CD14-positive monocyte (primary cell): ENCODE results near the gene MORN1. TPM values are rescaled to one million over a fixed set of nuclear protein-coding genes. Genes with fewer than 3 reads are reported as not detected.

Experiments used
- DNase-seq, 3 donors: peaks; one replicate each; pipeline ENCODE4 v3.0.0-alpha.2; 2011 to 2022
- H2AFZ ChIP-seq: 2 replicates; pipeline ENCODE4 v1.6.0; 2012; ENCODE audit warnings: mild to moderate bottlenecking, low read depth, low read length, inconsistent platforms; ENCODE audit not compliant: insufficient read depth, poor library complexity, severe bottlenecking
- H3K27ac ChIP-seq, 2 donors: 1 replicate in 1 of 2; 2 replicates in 1 of 2; pipeline ENCODE4 v1.5.1; 2012 to 2013; ENCODE audit warnings: low read length in 2 of 2, control low read depth in 1 of 2, inconsistent platforms in 1 of 2, low read depth in 1 of 2, mild to moderate bottlenecking in 1 of 2
- H3K27me3 ChIP-seq, 2 donors: one replicate each; pipeline versions ENCODE4 v1.6.0 to v1.6.1; 2011 to 2013; ENCODE audit warnings: low read length in 2 of 2; ENCODE audit not compliant: control insufficient read depth in 2 of 2, insufficient read depth in 2 of 2
- H3K36me3 ChIP-seq, 2 donors: replicated peaks in 1 of 2; 1 replicate in 1 of 2; 2 replicates in 1 of 2; pipeline versions ENCODE4 v1.5.1 to v1.6.1; 2012 to 2013; ENCODE audit warnings: low read length in 2 of 2, control low read depth in 1 of 2, inconsistent platforms in 1 of 2, mild to moderate bottlenecking in 1 of 2; ENCODE audit not compliant: insufficient read depth in 2 of 2, control insufficient read depth in 1 of 2
- H3K4me1 ChIP-seq, 2 donors: 1 replicate in 1 of 2; 2 replicates in 1 of 2; pipeline versions ENCODE4 v1.5.1 to v1.6.1; 2012 to 2013; ENCODE audit warnings: low read length in 2 of 2, control low read depth in 1 of 2, inconsistent platforms in 1 of 2, mild to moderate bottlenecking in 1 of 2, moderate library complexity in 1 of 2; ENCODE audit not compliant: insufficient read depth in 2 of 2, control insufficient read depth in 1 of 2
- H3K4me2 ChIP-seq: replicated peaks from 2 replicates; pipeline ENCODE3; 2012; ENCODE audit warnings: low read length, moderate library complexity, mild to moderate bottlenecking; ENCODE audit not compliant: poor library complexity, severe bottlenecking; ENCODE audit errors: extremely low read depth
- H3K4me3 ChIP-seq, 3 experiments: fragments of 200-600 bp in 1 of 3; sonication (generic) in 1 of 3; replicated peaks in 1 of 3; 1 replicate in 2 of 3; 2 replicates in 1 of 3; pipeline ENCODE4 v1.5.1; 2011 to 2013; ENCODE audit warnings: low read length in 3 of 3, mild to moderate bottlenecking in 3 of 3, control low read depth in 2 of 3, low read depth in 2 of 3, inconsistent platforms in 1 of 3, moderate library complexity in 1 of 3
- H3K79me2 ChIP-seq: 2 replicates; pipeline ENCODE4 v1.6.0; 2012; ENCODE audit warnings: mild to moderate bottlenecking, control low read depth, inconsistent platforms, low read length, moderate library complexity; ENCODE audit not compliant: insufficient read depth
- H3K9ac ChIP-seq: 2 replicates; pipeline ENCODE4 v1.6.0; 2017; ENCODE audit warnings: low read length, mild to moderate bottlenecking; ENCODE audit not compliant: insufficient read depth, poor library complexity, severe bottlenecking
- H3K9me3 ChIP-seq, 2 donors: replicated peaks in 1 of 2; 1 replicate in 1 of 2; 2 replicates in 1 of 2; pipeline versions ENCODE4 v1.5.1 to v1.6.1; 2012 to 2013; ENCODE audit warnings: low read length in 2 of 2, control low read depth in 1 of 2; ENCODE audit not compliant: control insufficient read depth in 1 of 2, insufficient read depth in 1 of 2
- H4K20me1 ChIP-seq: 2 replicates; pipeline ENCODE4 v1.6.0; 2012; ENCODE audit warnings: mild to moderate bottlenecking, low read length, control low read depth, moderate library complexity; ENCODE audit not compliant: insufficient read depth
- H3K27ac Mint-ChIP-seq, 7 donors: one replicate each; pipeline ENCODE4 v1.8.0; 2020; ENCODE audit warnings: mild to moderate bottlenecking in 7 of 7, mixed read lengths in 7 of 7, moderate library complexity in 6 of 7, inconsistent platforms in 2 of 7
- H3K27me3 Mint-ChIP-seq, 3 donors: one replicate each; pipeline ENCODE4 v1.8.0; 2021 to 2022; ENCODE audit warnings: low read depth in 3 of 3, mild to moderate bottlenecking in 3 of 3, mixed read lengths in 3 of 3, moderate library complexity in 3 of 3, inconsistent platforms in 1 of 3
- H3K36me3 Mint-ChIP-seq, 2 donors: one replicate each; pipeline ENCODE4 v1.8.0; 2020; ENCODE audit warnings: mixed read lengths in 2 of 2, inconsistent platforms in 1 of 2, mild to moderate bottlenecking in 1 of 2
- H3K4me1 Mint-ChIP-seq: one replicate; pipeline ENCODE4 v1.8.0; 2020; ENCODE audit warnings: mild to moderate bottlenecking, mixed read lengths
- H3K4me3 Mint-ChIP-seq, 2 donors: one replicate each; pipeline ENCODE4 v1.8.0; 2020; ENCODE audit warnings: mild to moderate bottlenecking in 2 of 2, mixed read lengths in 2 of 2, moderate library complexity in 1 of 2
- H3K9me3 Mint-ChIP-seq, 7 donors: one replicate each; pipeline ENCODE4 v1.8.0; 2020 to 2022; ENCODE audit warnings: mixed read lengths in 7 of 7, mild to moderate bottlenecking in 6 of 7, moderate library complexity in 6 of 7, inconsistent platforms in 2 of 7
- CTCF ChIP-seq: fragments of 200-600 bp; IDR thresholded peaks from one replicate; pipeline ENCODE4 v1.8.0; 2022; ENCODE audit warnings: antibody characterized with exemption, mild to moderate bottlenecking
- WGBS: methylation state at CpG from one replicate; pipeline ENCODE4 v1.1.5; 2013; ENCODE audit warnings: missing lambda C conversion rate; ENCODE audit not compliant: insufficient coverage; 5-methylcytosine and 5-hydroxymethylcytosine counted together
- intact Hi-C, 2 donors: fragments of 100-400 bp; cut with micrococcal nuclease; formaldehyde crosslinking; loops; one replicate each; pipeline versions ENCODE4 v1.15.0 to v1.15.1; 2023
- polyA plus RNA-seq, 3 donors: library from polyadenylated mRNA; depleted of rRNA in 1 of 3; unstranded in 2 of 3; stranded (reverse) in 1 of 3; fragments of 300-500 nt in 2 of 3; fragments of >200 nt in 1 of 3; fragmentation: Illumina TruSeq in 2 of 3; gene quantifications; 1 replicate in 2 of 3; 2 replicates in 1 of 3; pipeline ENCODE4 v1.2.3, GENCODE V29; 2012 to 2021

The MORN1 gene
- polyA plus RNA-seq, 3 donors = 1.5 to 3.0 (median 1.7) TPM

DNA sequence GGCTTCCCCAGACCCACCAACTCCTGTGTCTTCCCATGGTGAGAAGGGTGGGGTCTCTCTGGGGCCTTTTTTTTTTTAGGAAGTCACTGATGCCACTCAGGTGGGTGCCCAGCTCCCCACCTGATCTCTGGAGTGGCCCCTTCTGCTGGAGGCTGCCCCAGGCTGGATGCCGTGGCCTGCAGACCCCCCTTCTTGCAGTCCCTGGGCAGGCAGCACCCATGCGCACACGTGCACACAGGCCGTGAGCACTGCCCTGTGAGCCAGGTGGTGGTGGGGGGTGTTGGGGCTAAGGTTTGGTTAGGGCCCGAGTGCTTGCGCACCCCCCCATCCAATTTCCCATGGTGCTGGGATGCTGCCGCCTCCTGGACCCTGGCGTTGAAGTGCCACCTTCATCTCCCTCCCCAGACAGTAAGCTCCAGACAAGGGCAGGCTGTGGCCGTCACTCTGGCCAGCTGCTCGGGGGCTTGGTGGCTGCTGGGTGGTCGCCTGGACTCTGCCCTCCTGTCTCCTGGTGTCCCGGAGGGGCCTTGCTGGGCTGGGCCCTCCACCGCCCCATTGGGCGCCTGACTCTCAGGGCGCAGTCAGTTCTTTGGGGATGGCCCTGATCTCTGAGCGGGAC, 112.7 kb downstream of the MORN1 start:
- peaks cover 44% of the 10 kb centered on the region for H3K4me1 Mint-ChIP-seq
- no peak overlapping the region for H3K4me3 Mint-ChIP-seq
- H3K27ac Mint-ChIP-seq = no peak overlapping the region
- H3K9me3 ChIP-seq = peaks cover 0 to 3% of the 10 kb centered on the region in 2 donors
- TF ChIP-seq CTCF = no peak
- H3K9me3 Mint-ChIP-seq = peaks cover 0 to 24% (median 11%) of the 10 kb centered on the region in 7 donors
- no peak overlapping the region for H3K4me2 ChIP-seq
- peaks cover 5 to 11% of the 10 kb centered on the region in 2 donors for H3K36me3 ChIP-seq
- no peak overlapping the region for H3K4me3 ChIP-seq
- DNase-seq = no peak
- H3K27ac ChIP-seq = no peak overlapping the region
- intact Hi-C loops = no loop called here
- no peak overlapping the region for H2AFZ ChIP-seq
- peaks cover 29 to 37% of the 10 kb centered on the region in 2 donors for H3K4me1 ChIP-seq
- peaks cover 16 to 28% of the 10 kb centered on the region in 2 donors for H3K36me3 Mint-ChIP-seq
- H3K27me3 ChIP-seq = no peaks in the 10 kb centered on the region
- WGBS = 57% methylated on average over 10 of the region's 16 CpGs
- no peak overlapping the region for H3K9ac ChIP-seq
- H4K20me1 ChIP-seq = peaks cover 83% of the 10 kb centered on the region
- peaks cover 31% of the 10 kb centered on the region for H3K79me2 ChIP-seq
- H3K27me3 Mint-ChIP-seq = peaks cover 7 to 10% (median 8%) of the 10 kb centered on the region in 3 donors

GRCh38 chr1:2277741-2278488, 113.4 kb downstream of the MORN1 start:
- H3K4me1 ChIP-seq = peaks cover 29 to 37% of the 10 kb centered on the region in 2 donors
- intact Hi-C loops = no loop called here
- peaks cover 39% of the 10 kb centered on the region for H3K79me2 ChIP-seq
- no peak overlapping the region for H3K4me2 ChIP-seq
- H3K36me3 Mint-ChIP-seq = peaks cover 17 to 30% of the 10 kb centered on the region in 2 donors
- no peak for TF ChIP-seq CTCF
- no peaks in the 10 kb centered on the region for H3K27me3 ChIP-seq
- no peak overlapping the region for H3K9ac ChIP-seq
- H3K36me3 ChIP-seq = peaks cover 5 to 11% of the 10 kb centered on the region in 2 donors
- no peak overlapping the region for H2AFZ ChIP-seq
- H3K27ac Mint-ChIP-seq = peak overlapping the region in 1 of 7 donors; percentile 4
- H3K4me1 Mint-ChIP-seq = peaks cover 44% of the 10 kb centered on the region
- 96% methylated on average over 23 of the region's 25 CpGs for WGBS
- H4K20me1 ChIP-seq = peaks cover 83% of the 10 kb centered on the region
- no peak overlapping the region for H3K4me3 Mint-ChIP-seq
- peaks cover 0 to 24% (median 11%) of the 10 kb centered on the region in 7 donors for H3K9me3 Mint-ChIP-seq
- H3K27ac ChIP-seq = no peak overlapping the region
- DNase-seq = no peak
- H3K4me3 ChIP-seq = no peak overlapping the region
- H3K27me3 Mint-ChIP-seq = peaks cover 6 to 10% (median 7%) of the 10 kb centered on the region in 3 donors
- peaks cover 0 to 3% of the 10 kb centered on the region in 2 donors for H3K9me3 ChIP-seq
